Neural cell (in vitro differentiated cells): ENCODE results near the gene ANKRD29. TPM values are rescaled to one million over a fixed set of nuclear protein-coding genes. Genes with fewer than 3 reads are reported as not detected.

Experiments
- H2AFZ ChIP-seq: fragments of 200-600, 300-800 bp; sonication (generic), shearing (Covaris generic); 2 replicates; pipeline ENCODE4 v1.6.0; 2014; ENCODE audit warnings: low read depth, mild to moderate bottlenecking, antibody characterized with exemption, low read length, moderate library complexity
- H3F3A ChIP-seq: fragments of 200-600 bp; shearing (Covaris generic); 2 replicates; pipeline ENCODE4 v1.6.1; 2016; ENCODE audit warnings: mild to moderate bottlenecking, moderate library complexity, mixed read lengths, antibody characterized with exemption, low read length; ENCODE audit not compliant: insufficient read depth, poor library complexity, severe bottlenecking
- H3K27ac ChIP-seq: fragments of 200-600, 300-800 bp; sonication (generic), shearing (Covaris generic); 2 replicates; pipeline ENCODE4 v1.5.1; 2014; ENCODE audit warnings: mild to moderate bottlenecking, low read length, moderate library complexity
- H3K27me3 ChIP-seq: fragments of 300-800, 200-600 bp; sonication (generic), shearing (Covaris generic); 2 replicates; pipeline ENCODE4 v1.6.0; 2014; ENCODE audit warnings: mild to moderate bottlenecking, low read depth, low read length, moderate library complexity; ENCODE audit not compliant: insufficient read depth
- H3K36me3 ChIP-seq: fragments of 300-800, 200-600 bp; sonication (generic), shearing (Covaris generic); 2 replicates; pipeline ENCODE4 v1.5.1; 2014; ENCODE audit warnings: mild to moderate bottlenecking, antibody characterized with exemption, low read length, moderate library complexity; ENCODE audit not compliant: insufficient read depth
- H3K4me2 ChIP-seq: fragments of 300-800, 200-600 bp; sonication (generic), shearing (Covaris generic); 2 replicates; pipeline ENCODE4 v1.6.0; 2014; ENCODE audit warnings: mild to moderate bottlenecking, low read length
- H3K4me3 ChIP-seq: fragments of 300-800, 200-600 bp; sonication (generic), shearing (Covaris generic); 2 replicates; pipeline ENCODE4 v1.5.1; 2014; ENCODE audit warnings: mild to moderate bottlenecking, low read length, moderate library complexity
- H3K79me2 ChIP-seq: fragments of 200-600 bp; shearing (Covaris generic); replicated peaks from 2 replicates; pipeline ENCODE4 v1.6.0; 2014; ENCODE audit warnings: mild to moderate bottlenecking, low read length, moderate library complexity; ENCODE audit not compliant: insufficient read depth
- H3K9ac ChIP-seq: fragments of 300-800, 200-600 bp; sonication (generic), shearing (Covaris generic); 2 replicates; pipeline ENCODE4 v1.6.1; 2016; ENCODE audit warnings: mild to moderate bottlenecking, low read length, mixed read lengths
- H3K9me2 ChIP-seq: fragments of 200-600 bp; shearing (Covaris generic); 2 replicates; pipeline ENCODE4 v1.6.1; 2016; ENCODE audit warnings: mild to moderate bottlenecking, low read length, mixed read lengths; ENCODE audit not compliant: insufficient read depth
- H3K9me3 ChIP-seq: fragments of 200-600, 300-800 bp; sonication (generic), shearing (Covaris generic); 2 replicates; pipeline ENCODE4 v1.6.1; 2016; ENCODE audit warnings: mild to moderate bottlenecking, mixed run types, low read length, moderate library complexity, mixed read lengths
- H4K20me1 ChIP-seq: fragments of 200-600 bp; shearing (Covaris generic); 2 replicates; pipeline ENCODE4 v1.6.1; 2016; ENCODE audit warnings: mild to moderate bottlenecking, mixed run types; ENCODE audit not compliant: insufficient read depth
- EP300 ChIP-seq: fragments of 450-650 bp; conservative IDR thresholded peaks from 2 replicates; pipeline ENCODE4 v1.6.1; 2014; ENCODE audit warnings: antibody characterized with exemption, mild to moderate bottlenecking, moderate library complexity; ENCODE audit not compliant: poor library complexity, severe bottlenecking
- EZH2 ChIP-seq: fragments of 200-600, 300-800 bp; shearing (Covaris generic), sonication (generic); IDR thresholded peaks from 2 replicates; pipeline ENCODE4 v1.6.1; 2014; ENCODE audit warnings: antibody characterized with exemption, low read length, borderline replicate concordance, mild to moderate bottlenecking; ENCODE audit not compliant: insufficient read depth, poor library complexity, severe bottlenecking
- MXI1 ChIP-seq: fragments of 450-650 bp; conservative IDR thresholded peaks from 2 replicates; pipeline ENCODE4 v1.6.1; 2014; ENCODE audit warnings: antibody characterized with exemption, mild to moderate bottlenecking; ENCODE audit not compliant: poor library complexity, severe bottlenecking
- POLR2AphosphoS5 ChIP-seq: IDR thresholded peaks from 2 replicates; pipeline ENCODE4 v1.6.1; 2012
- RAD21 ChIP-seq: fragments of 450-650 bp; conservative IDR thresholded peaks from 2 replicates; pipeline ENCODE4 v1.6.1; 2014; ENCODE audit warnings: antibody characterized with exemption, mild to moderate bottlenecking, moderate library complexity
- SMC3 ChIP-seq: fragments of 450-650 bp; conservative IDR thresholded peaks from 2 replicates; pipeline ENCODE4 v1.6.1; 2014; ENCODE audit warnings: antibody characterized with exemption, mild to moderate bottlenecking, moderate library complexity; ENCODE audit not compliant: poor library complexity
- TAF1 ChIP-seq: IDR thresholded peaks from 2 replicates; pipeline ENCODE4 v1.6.1; 2012; ENCODE audit warnings: low read depth
- polyA plus RNA-seq: library from polyadenylated mRNA; depleted of rRNA; stranded (reverse); fragments of >200 nt; gene quantifications from 2 replicates; pipeline ENCODE4 v1.2.3, GENCODE V29; 2014
- TF ChIP-seq, protein P1 (sequence below): fragments of 450-650 bp; IDR thresholded peaks from 2 replicates; pipeline ENCODE4 v1.5.1; 2014; ENCODE audit warnings: antibody characterized with exemption, mild to moderate bottlenecking, moderate library complexity; ENCODE audit not compliant: poor library complexity, severe bottlenecking
- TF ChIP-seq, protein P2 (sequence below): IDR thresholded peaks from 2 replicates; pipeline ENCODE4 v1.6.1; 2012; ENCODE audit warnings: borderline replicate concordance

Gene ANKRD29
- polyA plus RNA-seq, 1 donor from 2014 or later: 4.9 TPM

DNA sequence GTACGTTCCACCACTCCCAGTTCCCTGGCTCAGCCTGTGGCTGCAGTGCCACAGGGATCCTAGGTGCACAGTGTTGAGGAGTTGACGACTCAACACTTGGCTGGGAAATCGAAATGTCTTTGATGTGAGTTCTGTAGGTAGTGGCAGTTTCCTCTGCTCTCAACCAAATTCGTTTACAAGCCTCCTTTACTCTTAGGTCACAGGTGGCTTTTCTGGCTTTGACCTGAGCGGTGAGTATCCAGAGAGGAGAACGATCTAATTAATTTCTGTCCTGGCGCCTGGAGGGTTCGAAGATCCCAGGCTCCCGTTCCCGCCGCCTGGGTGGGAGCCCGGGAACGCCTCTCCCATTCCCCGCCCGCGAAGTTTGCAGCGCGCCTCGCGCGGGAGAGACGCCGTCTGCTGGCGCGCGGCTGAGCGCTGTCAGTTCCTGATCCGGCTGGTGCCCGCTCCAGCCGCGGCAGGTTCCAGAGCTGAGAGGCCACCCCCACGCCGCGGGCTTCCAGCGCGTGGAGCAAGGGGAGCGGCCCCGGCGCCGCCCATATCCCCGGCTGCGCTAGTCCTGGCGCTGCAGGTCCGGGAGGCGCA lies 26.4 kb upstream of the ANKRD29 start, which contains the start of gene LAMA3:
TSS of gene LAMA3 (plus strand) at position 423 of the 585 bp plus-strand sequence. CDS start 231 bp downstream, outside the sequence.
- Histone ChIP-seq H3K79me2 (no peaks in the 10 kb centered on the region), H3K27ac (no peak within 1 kb of the TSS), H3K9ac (peak within 1 kb of the TSS; percentile 41), H2AFZ (peak within 1 kb of the TSS; percentile 14), H3K27me3 (peaks cover 42% of the 10 kb centered on the region), H3K9me3 (no peaks in the 10 kb centered on the region), H4K20me1 (no peaks in the 10 kb centered on the region), H3K9me2 (no peaks in the 10 kb centered on the region), H3K4me3 (peak within 1 kb of the TSS; percentile 75), H3K36me3 (no peaks in the 10 kb centered on the region), H3K4me2 (peak within 1 kb of the TSS; percentile 68), H3F3A (no peaks in the 10 kb centered on the region)
- TF ChIP-seq MXI1 (peak; percentile 38), SMC3 (peak; percentile 59), EZH2 (no peak), EP300 (peak; percentile 23), POLR2AphosphoS5 (peak; percentile 8), RAD21 (peak; percentile 29)
- TF ChIP-seq, protein P1, sequence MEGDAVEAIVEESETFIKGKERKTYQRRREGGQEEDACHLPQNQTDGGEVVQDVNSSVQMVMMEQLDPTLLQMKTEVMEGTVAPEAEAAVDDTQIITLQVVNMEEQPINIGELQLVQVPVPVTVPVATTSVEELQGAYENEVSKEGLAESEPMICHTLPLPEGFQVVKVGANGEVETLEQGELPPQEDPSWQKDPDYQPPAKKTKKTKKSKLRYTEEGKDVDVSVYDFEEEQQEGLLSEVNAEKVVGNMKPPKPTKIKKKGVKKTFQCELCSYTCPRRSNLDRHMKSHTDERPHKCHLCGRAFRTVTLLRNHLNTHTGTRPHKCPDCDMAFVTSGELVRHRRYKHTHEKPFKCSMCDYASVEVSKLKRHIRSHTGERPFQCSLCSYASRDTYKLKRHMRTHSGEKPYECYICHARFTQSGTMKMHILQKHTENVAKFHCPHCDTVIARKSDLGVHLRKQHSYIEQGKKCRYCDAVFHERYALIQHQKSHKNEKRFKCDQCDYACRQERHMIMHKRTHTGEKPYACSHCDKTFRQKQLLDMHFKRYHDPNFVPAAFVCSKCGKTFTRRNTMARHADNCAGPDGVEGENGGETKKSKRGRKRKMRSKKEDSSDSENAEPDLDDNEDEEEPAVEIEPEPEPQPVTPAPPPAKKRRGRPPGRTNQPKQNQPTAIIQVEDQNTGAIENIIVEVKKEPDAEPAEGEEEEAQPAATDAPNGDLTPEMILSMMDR: peak; percentile 51
- TF ChIP-seq, protein P2, sequence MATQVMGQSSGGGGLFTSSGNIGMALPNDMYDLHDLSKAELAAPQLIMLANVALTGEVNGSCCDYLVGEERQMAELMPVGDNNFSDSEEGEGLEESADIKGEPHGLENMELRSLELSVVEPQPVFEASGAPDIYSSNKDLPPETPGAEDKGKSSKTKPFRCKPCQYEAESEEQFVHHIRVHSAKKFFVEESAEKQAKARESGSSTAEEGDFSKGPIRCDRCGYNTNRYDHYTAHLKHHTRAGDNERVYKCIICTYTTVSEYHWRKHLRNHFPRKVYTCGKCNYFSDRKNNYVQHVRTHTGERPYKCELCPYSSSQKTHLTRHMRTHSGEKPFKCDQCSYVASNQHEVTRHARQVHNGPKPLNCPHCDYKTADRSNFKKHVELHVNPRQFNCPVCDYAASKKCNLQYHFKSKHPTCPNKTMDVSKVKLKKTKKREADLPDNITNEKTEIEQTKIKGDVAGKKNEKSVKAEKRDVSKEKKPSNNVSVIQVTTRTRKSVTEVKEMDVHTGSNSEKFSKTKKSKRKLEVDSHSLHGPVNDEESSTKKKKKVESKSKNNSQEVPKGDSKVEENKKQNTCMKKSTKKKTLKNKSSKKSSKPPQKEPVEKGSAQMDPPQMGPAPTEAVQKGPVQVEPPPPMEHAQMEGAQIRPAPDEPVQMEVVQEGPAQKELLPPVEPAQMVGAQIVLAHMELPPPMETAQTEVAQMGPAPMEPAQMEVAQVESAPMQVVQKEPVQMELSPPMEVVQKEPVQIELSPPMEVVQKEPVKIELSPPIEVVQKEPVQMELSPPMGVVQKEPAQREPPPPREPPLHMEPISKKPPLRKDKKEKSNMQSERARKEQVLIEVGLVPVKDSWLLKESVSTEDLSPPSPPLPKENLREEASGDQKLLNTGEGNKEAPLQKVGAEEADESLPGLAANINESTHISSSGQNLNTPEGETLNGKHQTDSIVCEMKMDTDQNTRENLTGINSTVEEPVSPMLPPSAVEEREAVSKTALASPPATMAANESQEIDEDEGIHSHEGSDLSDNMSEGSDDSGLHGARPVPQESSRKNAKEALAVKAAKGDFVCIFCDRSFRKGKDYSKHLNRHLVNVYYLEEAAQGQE: no peak

DNA sequence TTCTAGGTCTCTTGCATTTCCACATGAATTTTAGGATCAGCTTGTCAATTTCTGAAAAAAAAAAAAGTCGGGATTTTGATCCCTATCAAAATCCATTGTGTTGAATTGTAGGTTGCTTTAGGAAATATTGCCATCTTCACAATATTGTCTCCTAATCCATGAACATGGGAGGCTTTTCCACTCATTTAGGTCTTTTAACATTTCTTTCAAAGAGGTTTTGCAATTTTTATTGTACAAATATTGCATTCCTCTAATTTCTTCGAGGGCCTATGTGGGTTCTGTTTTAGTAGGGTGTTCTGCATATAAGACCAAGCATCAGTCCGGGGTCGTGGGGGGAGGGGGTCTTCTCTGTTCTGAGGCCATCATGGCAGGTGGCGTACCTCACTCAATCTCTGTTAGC lies 25.8 kb upstream of the ANKRD29 start:
- TF ChIP-seq POLR2AphosphoS5: no peak
- TF ChIP-seq EP300: no peak
- no peak for TF ChIP-seq RAD21
- TF ChIP-seq, protein P2: no peak
- TF ChIP-seq SMC3: no peak
- no peak for TF ChIP-seq MXI1
- TF ChIP-seq TAF1: no peak
- TF ChIP-seq EZH2: no peak
- TF ChIP-seq, protein P1: no peak
- H3K79me2 ChIP-seq: no peaks in the 10 kb centered on the region
- no peaks in the 10 kb centered on the region for H3K9me2 ChIP-seq
- H4K20me1 ChIP-seq: no peaks in the 10 kb centered on the region
- no peaks in the 10 kb centered on the region for H3F3A ChIP-seq
- no peaks in the 10 kb centered on the region for H3K36me3 ChIP-seq
- peak overlapping the region; percentile 75 for H3K4me3 ChIP-seq
- no peak overlapping the region for H3K27ac ChIP-seq
- no peaks in the 10 kb centered on the region for H3K9me3 ChIP-seq
- no peak overlapping the region for H2AFZ ChIP-seq
- H3K4me2 ChIP-seq: peak overlapping the region; percentile 68
- peaks cover 42% of the 10 kb centered on the region for H3K27me3 ChIP-seq
- H3K9ac ChIP-seq: no peak overlapping the region
